T-helper 2 cell treated with Interferon-gamma antibody and Interleukin-4, amounts not matched to agents 5 μg/mL and 100 μg/mL, for 36 hours (primary cell): Measurements from ENCODE around the gene CMYA5.

Source experiments
- DNase-seq: peaks from one replicate; pipeline ENCODE4 v3.0.0; 2021; ENCODE audit warnings: low spot score
- H3K27ac Mint-ChIP-seq: one replicate; pipeline ENCODE4 v1.8.0; 2021; ENCODE audit warnings: mild to moderate bottlenecking, mixed read lengths
- H3K27me3 Mint-ChIP-seq: one replicate; pipeline ENCODE4 v1.8.0; 2021; ENCODE audit warnings: low read depth, mixed read lengths
- H3K36me3 Mint-ChIP-seq: one replicate; pipeline ENCODE4 v1.8.0; 2021; ENCODE audit warnings: low read depth, mixed read lengths
- H3K4me1 Mint-ChIP-seq: one replicate; pipeline ENCODE4 v1.8.0; 2021; ENCODE audit warnings: low read depth, mixed read lengths
- H3K4me3 Mint-ChIP-seq: one replicate; pipeline ENCODE4 v1.8.0; 2022; ENCODE audit warnings: mild to moderate bottlenecking, moderate library complexity, mixed read lengths
- H3K9me3 Mint-ChIP-seq: one replicate; pipeline ENCODE4 v1.8.0; 2021; ENCODE audit warnings: mixed read lengths

The CMYA5 gene

GRCh38 chr5:79802406-79802805 lies 112.8 kb downstream of the CMYA5 start:
- Mint-ChIP-seq H3K36me3 (no peaks in the 10 kb centered on the region), H3K4me3 (peak overlapping the region; percentile 25), H3K9me3 (no peaks in the 10 kb centered on the region), H3K4me1 (peaks cover 18% of the 10 kb centered on the region), H3K27ac (peak overlapping the region; percentile 65), H3K27me3 (peaks cover 2% of the 10 kb centered on the region)
- no peak for DNase-seq

DNA sequence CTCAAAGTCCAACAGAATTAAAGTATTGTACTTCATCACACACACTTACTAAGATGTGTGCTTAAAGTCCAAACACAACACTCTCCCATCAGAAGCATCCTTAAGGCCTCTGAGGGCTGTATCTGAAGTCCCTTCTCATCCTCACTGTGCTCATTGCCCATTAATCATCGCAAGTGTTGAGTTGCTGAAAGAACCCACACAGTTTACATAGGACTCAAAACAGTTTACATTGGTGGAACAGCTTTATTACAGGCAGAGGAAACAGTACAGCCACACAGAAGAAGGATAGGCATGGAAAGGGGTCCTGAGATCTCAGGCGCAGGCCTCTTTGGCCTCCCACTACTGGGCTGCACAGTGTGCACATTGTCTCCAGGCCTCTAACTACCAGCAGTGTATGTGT lies 113.4 kb downstream of the CMYA5 start:
- H3K4me3 Mint-ChIP-seq = no peak overlapping the region
- no peak for DNase-seq
- H3K9me3 Mint-ChIP-seq = no peaks in the 10 kb centered on the region
- H3K27me3 Mint-ChIP-seq = peaks cover 2% of the 10 kb centered on the region
- H3K4me1 Mint-ChIP-seq = peaks cover 18% of the 10 kb centered on the region
- no peaks in the 10 kb centered on the region for H3K36me3 Mint-ChIP-seq
- H3K27ac Mint-ChIP-seq = no peak overlapping the region

DNA sequence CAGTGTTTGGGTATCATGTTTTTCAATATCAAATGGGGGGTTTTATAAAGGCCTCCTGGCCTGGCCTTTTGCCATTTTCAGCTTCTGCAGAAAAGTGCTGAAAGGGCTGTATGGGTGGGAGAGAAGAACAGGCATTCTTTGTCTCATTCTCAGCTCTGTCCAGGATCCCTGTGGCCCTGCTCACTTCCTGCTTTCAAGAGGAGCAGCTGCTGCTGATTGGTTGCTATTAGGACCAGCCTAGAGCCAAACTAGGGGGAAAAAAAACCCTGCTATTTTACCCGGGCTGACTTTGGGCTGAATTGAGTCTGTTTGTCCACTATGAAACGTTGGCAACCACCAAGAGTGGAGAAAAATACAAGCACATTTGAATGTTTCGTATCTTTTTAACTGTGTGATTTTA lies 117.1 kb downstream of the CMYA5 start:
- no peak for DNase-seq
- Mint-ChIP-seq H3K27me3 (no peaks in the 10 kb centered on the region), H3K36me3 (no peaks in the 10 kb centered on the region), H3K4me3 (no peak overlapping the region), H3K27ac (no peak overlapping the region), H3K9me3 (no peaks in the 10 kb centered on the region), H3K4me1 (peaks cover 14% of the 10 kb centered on the region)

DNA sequence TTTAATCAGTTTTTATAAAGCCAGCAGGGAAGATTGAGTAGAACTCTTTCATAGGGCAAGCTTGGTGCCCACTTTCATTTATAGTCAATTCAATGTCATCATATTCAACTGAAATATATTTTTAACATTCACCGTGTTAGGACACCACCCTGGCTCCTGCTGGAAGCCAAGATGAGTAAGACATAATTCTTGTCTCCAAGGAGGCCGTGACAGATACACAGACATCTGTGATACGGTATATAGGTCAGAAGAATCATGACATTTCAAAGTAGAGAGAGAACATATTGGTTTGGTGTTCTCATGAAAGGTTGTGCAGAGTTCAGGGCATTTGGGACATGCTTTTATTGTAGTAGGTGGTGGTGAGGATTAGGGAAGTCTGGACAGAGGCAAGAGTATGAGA lies 120.1 kb downstream of the CMYA5 start:
- Mint-ChIP-seq H3K4me3 (no peak overlapping the region), H3K9me3 (no peaks in the 10 kb centered on the region), H3K4me1 (peaks cover 3% of the 10 kb centered on the region), H3K27me3 (peaks cover 3% of the 10 kb centered on the region), H3K36me3 (no peaks in the 10 kb centered on the region), H3K27ac (no peak overlapping the region)
- DNase-seq = no peak

DNA sequence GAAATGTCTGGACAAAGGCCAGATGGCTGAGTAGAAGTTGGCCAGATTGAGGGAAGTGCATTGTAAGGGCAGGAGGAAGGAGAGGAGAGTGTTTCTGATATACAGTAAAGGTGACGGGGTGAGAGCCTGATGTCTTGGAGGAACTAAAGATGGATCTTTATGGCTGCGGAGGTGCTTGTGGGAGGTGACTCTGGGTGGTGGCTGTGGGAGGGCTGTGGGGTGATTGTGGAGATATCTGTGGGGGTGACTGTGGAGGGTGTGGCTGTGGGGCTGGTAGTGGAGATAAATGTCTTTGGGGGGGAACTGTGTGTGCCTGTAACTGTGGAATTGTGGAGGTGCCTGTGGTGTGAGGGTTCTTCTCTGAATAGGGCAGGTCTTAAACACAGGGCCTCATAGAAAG lies 121.4 kb downstream of the CMYA5 start:
- Mint-ChIP-seq H3K27ac (no peak overlapping the region), H3K4me1 (peaks cover 3% of the 10 kb centered on the region), H3K4me3 (no peak overlapping the region), H3K27me3 (peaks cover 11% of the 10 kb centered on the region), H3K9me3 (no peaks in the 10 kb centered on the region), H3K36me3 (no peaks in the 10 kb centered on the region)
- no peak for DNase-seq

GRCh38 chr5:79811904-79812303 lies 122.3 kb downstream of the CMYA5 start:
- H3K4me3 Mint-ChIP-seq = no peak overlapping the region
- no peak overlapping the region for H3K27ac Mint-ChIP-seq
- H3K27me3 Mint-ChIP-seq = peaks cover 14% of the 10 kb centered on the region
- no peak for DNase-seq
- no peaks in the 10 kb centered on the region for H3K4me1 Mint-ChIP-seq
- no peaks in the 10 kb centered on the region for H3K36me3 Mint-ChIP-seq
- H3K9me3 Mint-ChIP-seq = no peaks in the 10 kb centered on the region

- Mint-ChIP-seq H3K4me1 (no peaks in the 10 kb centered on the region), H3K9me3 (peaks cover 11% of the 10 kb centered on the region), H3K4me3 (no peak overlapping the region), H3K36me3 (no peaks in the 10 kb centered on the region), H3K27me3 (peaks cover 14% of the 10 kb centered on the region), H3K27ac (no peak overlapping the region)
- DNase-seq = no peak
Measured at GRCh38 chr5:79814699-79815098, 125.1 kb downstream of the CMYA5 start.

- peaks cover 11% of the 10 kb centered on the region for H3K9me3 Mint-ChIP-seq
- no peak overlapping the region for H3K4me3 Mint-ChIP-seq
- H3K4me1 Mint-ChIP-seq = no peaks in the 10 kb centered on the region
- H3K27me3 Mint-ChIP-seq = peaks cover 14% of the 10 kb centered on the region
- no peak for DNase-seq
- H3K27ac Mint-ChIP-seq = no peak overlapping the region
- H3K36me3 Mint-ChIP-seq = no peaks in the 10 kb centered on the region
Measured at GRCh38 chr5:79816014-79816413, 126.4 kb downstream of the CMYA5 start.

DNA sequence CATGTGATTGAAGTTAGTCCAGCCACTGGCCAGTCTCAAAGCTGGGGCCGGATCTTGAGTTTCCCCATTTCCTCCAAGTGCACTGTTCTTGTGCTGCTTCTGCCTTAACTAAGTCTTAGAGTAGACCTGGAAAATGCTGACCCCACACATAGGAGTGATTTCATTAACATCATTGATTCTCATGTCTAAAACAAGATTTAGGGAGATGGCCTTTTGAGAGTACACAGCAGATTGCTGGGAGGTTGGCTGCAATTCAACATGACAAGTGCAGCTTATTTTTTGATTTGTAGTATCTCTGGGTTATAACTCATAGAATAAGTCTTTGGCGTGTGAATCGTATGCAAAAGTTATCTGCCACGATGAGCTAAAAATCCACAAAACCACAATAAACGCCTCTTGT lies 131.0 kb downstream of the CMYA5 start:
- Mint-ChIP-seq H3K27me3 (peaks cover 13% of the 10 kb centered on the region), H3K4me1 (no peaks in the 10 kb centered on the region), H3K9me3 (peaks cover 11% of the 10 kb centered on the region), H3K4me3 (no peak overlapping the region), H3K27ac (no peak overlapping the region), H3K36me3 (no peaks in the 10 kb centered on the region)
- no peak for DNase-seq

GRCh38 chr5:79824444-79824843 lies 134.8 kb downstream of the CMYA5 start:
- Mint-ChIP-seq H3K36me3 (no peaks in the 10 kb centered on the region), H3K4me1 (no peaks in the 10 kb centered on the region), H3K9me3 (no peaks in the 10 kb centered on the region), H3K27me3 (peaks cover 9% of the 10 kb centered on the region), H3K27ac (no peak overlapping the region), H3K4me3 (no peak overlapping the region)
- no peak for DNase-seq

GRCh38 chr5:79825802-79826201 lies 136.2 kb downstream of the CMYA5 start:
- H3K36me3 Mint-ChIP-seq = no peaks in the 10 kb centered on the region
- no peaks in the 10 kb centered on the region for H3K9me3 Mint-ChIP-seq
- H3K4me3 Mint-ChIP-seq = no peak overlapping the region
- DNase-seq = no peak
- H3K27me3 Mint-ChIP-seq = peaks cover 12% of the 10 kb centered on the region
- H3K4me1 Mint-ChIP-seq = no peaks in the 10 kb centered on the region
- no peak overlapping the region for H3K27ac Mint-ChIP-seq

DNA sequence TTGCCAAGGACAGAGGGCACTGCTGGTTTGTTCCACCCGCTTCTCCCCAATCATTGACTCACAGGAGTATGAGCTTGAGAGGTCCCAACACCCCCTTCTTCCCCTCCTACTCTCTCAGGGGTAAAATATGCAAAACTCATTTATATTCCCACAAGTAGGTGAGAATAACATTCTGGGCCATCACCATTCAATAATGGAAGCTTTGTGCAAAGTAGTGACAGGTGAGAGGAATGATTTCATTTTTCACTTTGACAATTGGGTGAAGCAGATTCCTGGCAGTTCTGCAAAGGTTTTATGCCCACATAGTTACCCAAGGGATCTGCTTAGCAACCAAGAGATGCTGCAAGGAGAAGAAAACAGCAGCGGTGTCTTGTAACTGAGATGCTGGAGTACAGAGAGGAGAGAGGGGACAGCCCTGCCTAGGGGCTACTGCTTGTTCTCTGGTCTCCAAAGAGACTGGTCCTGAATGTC lies 137.6 kb downstream of the CMYA5 start:
- peaks cover 12% of the 10 kb centered on the region for H3K27me3 Mint-ChIP-seq
- H3K27ac Mint-ChIP-seq = no peak overlapping the region
- H3K9me3 Mint-ChIP-seq = no peaks in the 10 kb centered on the region
- DNase-seq = no peak
- H3K4me1 Mint-ChIP-seq = no peaks in the 10 kb centered on the region
- no peak overlapping the region for H3K4me3 Mint-ChIP-seq
- H3K36me3 Mint-ChIP-seq = no peaks in the 10 kb centered on the region

GRCh38 chr5:79829260-79829659 lies 139.6 kb downstream of the CMYA5 start:
- no peak for DNase-seq
- Mint-ChIP-seq H3K27me3 (peaks cover 9% of the 10 kb centered on the region), H3K36me3 (no peaks in the 10 kb centered on the region), H3K4me3 (no peak overlapping the region), H3K9me3 (no peaks in the 10 kb centered on the region), H3K4me1 (no peaks in the 10 kb centered on the region), H3K27ac (no peak overlapping the region)

DNA sequence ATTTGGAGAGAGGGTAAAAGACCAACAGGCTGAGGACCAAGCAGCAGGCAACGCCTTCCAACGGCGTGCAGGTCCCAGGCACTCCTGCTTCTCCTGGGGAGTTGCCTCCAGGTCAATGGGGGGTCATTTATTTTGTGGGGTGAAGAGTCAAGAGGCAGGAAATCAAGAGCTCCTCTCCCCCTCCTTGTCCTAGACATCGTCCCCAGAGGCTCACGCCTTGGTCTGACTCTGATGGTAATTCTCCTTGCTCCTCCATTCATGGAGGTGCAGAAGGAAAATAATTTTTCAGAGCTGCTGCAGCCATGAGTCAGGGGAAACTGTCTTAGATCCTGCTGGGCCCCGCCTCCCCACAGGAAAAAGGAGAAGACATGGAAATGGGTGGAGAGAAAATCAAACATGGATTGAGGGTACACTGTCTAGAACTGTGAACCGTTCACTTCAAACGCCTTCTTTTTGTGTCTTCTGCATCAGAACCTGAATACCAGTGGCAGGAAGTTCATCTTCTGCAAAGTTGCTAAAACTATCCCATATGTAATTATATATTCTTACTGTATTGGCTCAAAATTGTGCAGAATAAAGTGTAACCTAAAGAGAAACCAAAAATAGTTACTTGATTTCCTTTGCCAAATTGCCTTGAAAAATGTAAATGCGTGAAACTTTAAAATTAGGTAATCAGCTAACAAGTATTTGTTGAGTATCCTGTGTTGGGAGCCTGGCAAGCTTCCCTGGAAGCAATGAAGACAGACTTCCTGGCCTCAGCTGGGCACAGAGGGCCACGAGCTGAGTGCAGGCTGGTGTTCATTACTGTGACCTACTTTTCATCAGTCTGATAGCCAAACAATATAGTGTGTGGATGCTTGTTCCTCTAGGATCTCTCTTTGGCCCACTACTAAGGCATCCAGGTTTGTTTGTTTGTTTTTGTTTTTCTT lies 142.0 kb downstream of the CMYA5 start:
- Mint-ChIP-seq H3K4me3 (no peak overlapping the region), H3K9me3 (no peaks in the 10 kb centered on the region), H3K36me3 (no peaks in the 10 kb centered on the region), H3K27ac (no peak overlapping the region), H3K27me3 (peaks cover 6% of the 10 kb centered on the region), H3K4me1 (no peaks in the 10 kb centered on the region)
- DNase-seq = no peak

- Mint-ChIP-seq H3K27me3 (peaks cover 6% of the 10 kb centered on the region), H3K9me3 (no peaks in the 10 kb centered on the region), H3K36me3 (no peaks in the 10 kb centered on the region), H3K27ac (no peak overlapping the region), H3K4me3 (no peak overlapping the region), H3K4me1 (no peaks in the 10 kb centered on the region)
- no peak for DNase-seq
Measured at GRCh38 chr5:79832911-79833310, 143.3 kb downstream of the CMYA5 start.
